Activated naive CD4-positive, alpha-beta T cell treated with anti-CD3 and anti-CD28 coated beads, Interleukin-2, amount 50 U/mL, for 24 hours (primary cell): ENCODE data around the gene DCAF8.
A peak's percentile ranks its signal among the peaks of the same experiment; 100 is the strongest.

Experiments
- H3K27ac Mint-ChIP-seq: one replicate; pipeline ENCODE4 v1.8.0; 2021; ENCODE audit warnings: mild to moderate bottlenecking, mixed read lengths
- H3K27me3 Mint-ChIP-seq: one replicate; pipeline ENCODE4 v1.8.0; 2021; ENCODE audit warnings: mixed read lengths
- H3K36me3 Mint-ChIP-seq: one replicate; pipeline ENCODE4 v1.8.0; 2021; ENCODE audit warnings: mixed read lengths
- H3K4me1 Mint-ChIP-seq: one replicate; pipeline ENCODE4 v1.8.0; 2021; ENCODE audit warnings: mixed read lengths
- H3K4me3 Mint-ChIP-seq: one replicate; pipeline ENCODE4 v1.8.0; 2021; ENCODE audit warnings: mild to moderate bottlenecking, mixed read lengths
- H3K9me3 Mint-ChIP-seq: one replicate; pipeline ENCODE4 v1.8.0; 2021; ENCODE audit warnings: mixed read lengths

DCAF8 gene

GRCh38 chr1:160205242-160206035 lies 56.9 kb downstream of the DCAF8 start, which contains the start of gene PEA15:
PEA15 (plus strand) TSS chr1:160205384; CDS start chr1:160211545, 6,161 bp downstream.
- Mint-ChIP-seq H3K4me3 (peak within 1 kb of the TSS; percentile 88), H3K27ac (peak within 1 kb of the TSS; percentile 80), H3K36me3 (peaks cover 5% of the 10 kb centered on the region), H3K27me3 (no peaks in the 10 kb centered on the region), H3K4me1 (peaks cover 54% of the 10 kb centered on the region), H3K9me3 (no peaks in the 10 kb centered on the region)

DNA sequence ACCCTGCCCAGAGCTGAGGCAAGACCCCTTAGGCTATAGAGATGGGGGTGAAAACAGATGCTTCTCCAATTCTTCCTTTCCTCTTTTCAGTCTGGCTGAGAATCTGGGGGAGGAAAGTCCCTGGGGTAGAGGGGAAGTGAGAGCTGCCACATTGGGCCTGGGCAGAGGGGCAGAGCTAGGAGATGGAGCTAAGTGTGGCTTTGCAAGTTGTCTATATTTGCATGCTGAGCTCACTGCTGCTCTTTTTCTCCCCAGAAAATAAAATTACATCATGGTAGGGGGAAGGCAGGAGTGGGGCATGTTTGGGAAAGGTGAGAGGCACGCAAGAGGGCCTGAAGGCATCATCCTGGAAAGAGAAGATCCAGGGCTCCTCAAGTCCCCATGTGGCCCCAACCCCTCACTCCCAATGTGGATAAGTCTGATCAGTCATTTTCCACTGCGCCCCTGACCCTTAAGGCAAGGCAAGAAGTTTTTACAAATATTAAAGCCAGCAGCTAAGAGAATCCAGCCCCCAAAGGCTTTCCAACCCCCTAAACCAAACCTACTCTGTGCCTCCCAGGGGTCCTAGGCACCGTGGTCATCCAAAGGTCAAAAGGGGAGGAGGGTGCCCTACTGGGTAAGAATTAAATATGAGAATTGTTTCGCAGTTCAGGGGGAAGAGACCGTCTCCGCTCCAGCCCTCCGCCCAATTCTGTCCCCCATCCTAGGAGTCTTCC lies 57.7 kb downstream of the DCAF8 start:
- Mint-ChIP-seq H3K36me3 (peaks cover 5% of the 10 kb centered on the region), H3K9me3 (no peaks in the 10 kb centered on the region), H3K27ac (peak overlapping the region; percentile 56), H3K4me1 (peaks cover 46% of the 10 kb centered on the region), H3K27me3 (no peaks in the 10 kb centered on the region), H3K4me3 (peak overlapping the region; percentile 88)

DNA sequence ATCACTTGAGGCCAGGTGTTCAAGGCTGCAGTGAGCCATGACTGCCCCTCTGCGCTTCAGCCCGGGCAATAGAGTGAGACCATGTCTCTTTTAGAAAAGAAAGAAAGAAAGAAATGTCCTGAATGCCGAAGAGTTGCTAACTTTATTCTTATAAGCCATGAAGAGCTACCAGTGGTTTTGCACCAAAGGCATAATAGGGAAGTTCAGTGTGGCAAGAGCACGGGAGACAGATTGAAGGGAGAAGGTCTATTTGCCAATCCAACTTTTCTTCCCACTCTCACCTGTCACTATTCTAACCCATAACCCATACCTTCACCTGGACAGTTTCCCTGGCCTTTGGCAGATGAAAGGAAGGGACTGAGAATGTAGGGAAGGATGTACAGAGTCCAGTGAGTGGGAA lies 61.6 kb downstream of the DCAF8 start:
- Mint-ChIP-seq H3K27ac (no peak overlapping the region), H3K4me3 (no peak overlapping the region)

DNA sequence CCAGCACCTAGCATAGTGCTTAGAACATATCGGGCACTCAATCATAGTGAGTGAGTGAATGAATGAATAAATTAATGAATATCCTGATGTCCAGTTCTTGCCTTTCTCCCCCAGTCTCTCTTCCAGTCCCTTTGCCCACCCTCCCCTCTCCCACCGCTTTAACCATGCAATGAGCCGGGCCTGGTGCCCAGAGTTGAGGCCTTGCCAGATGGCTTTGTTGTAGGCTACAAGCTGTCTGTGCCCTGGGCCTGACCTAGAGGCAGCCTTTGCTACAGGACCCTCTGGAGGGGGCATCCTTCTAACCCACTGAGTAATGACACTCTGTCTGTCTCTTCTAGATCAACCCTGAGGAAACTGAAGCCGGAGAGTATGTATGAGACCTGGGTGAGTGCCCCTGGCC lies 65.1 kb downstream of the DCAF8 start:
- Mint-ChIP-seq H3K4me3 (no peak overlapping the region), H3K27me3 (no peaks in the 10 kb centered on the region), H3K9me3 (no peaks in the 10 kb centered on the region), H3K27ac (no peak overlapping the region), H3K36me3 (no peaks in the 10 kb centered on the region), H3K4me1 (no peaks in the 10 kb centered on the region)

More for the DNA sequence above, 61.6 kb downstream of the DCAF8 start:
- H3K4me1 Mint-ChIP-seq: peaks cover 11% of the 10 kb centered on the region
- H3K9me3 Mint-ChIP-seq: no peaks in the 10 kb centered on the region
- H3K36me3 Mint-ChIP-seq: no peaks in the 10 kb centered on the region
- no peaks in the 10 kb centered on the region for H3K27me3 Mint-ChIP-seq

DNA sequence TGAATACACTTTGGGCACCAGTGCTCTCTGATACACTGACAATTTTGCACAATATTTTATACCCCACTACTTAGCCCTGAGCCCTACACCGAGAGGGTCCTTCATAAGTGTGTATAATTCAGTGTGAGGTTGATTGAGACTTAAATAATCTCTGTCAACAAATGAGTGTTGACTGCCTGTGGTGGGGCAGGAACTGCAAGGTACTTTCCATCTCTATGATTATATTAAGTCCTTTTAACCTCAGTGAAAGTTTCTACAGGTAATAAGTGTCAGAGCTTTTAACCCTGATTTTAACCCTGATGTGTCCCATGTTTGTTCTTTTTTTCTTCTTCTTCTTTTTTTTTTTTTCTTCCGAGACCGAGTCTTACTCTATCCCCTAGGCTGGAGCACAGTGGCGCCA lies 66.2 kb downstream of the DCAF8 start:
- no peaks in the 10 kb centered on the region for H3K9me3 Mint-ChIP-seq
- no peak overlapping the region for H3K27ac Mint-ChIP-seq
- no peak overlapping the region for H3K4me3 Mint-ChIP-seq
- no peaks in the 10 kb centered on the region for H3K36me3 Mint-ChIP-seq
- H3K4me1 Mint-ChIP-seq: no peaks in the 10 kb centered on the region
- H3K27me3 Mint-ChIP-seq: no peaks in the 10 kb centered on the region

- Mint-ChIP-seq H3K36me3 (no peaks in the 10 kb centered on the region), H3K27ac (no peak overlapping the region), H3K4me3 (no peak overlapping the region), H3K4me1 (no peaks in the 10 kb centered on the region), H3K9me3 (no peaks in the 10 kb centered on the region), H3K27me3 (no peaks in the 10 kb centered on the region)
Observed at GRCh38 chr1:160194737-160195059, 67.7 kb downstream of the DCAF8 start.

DNA sequence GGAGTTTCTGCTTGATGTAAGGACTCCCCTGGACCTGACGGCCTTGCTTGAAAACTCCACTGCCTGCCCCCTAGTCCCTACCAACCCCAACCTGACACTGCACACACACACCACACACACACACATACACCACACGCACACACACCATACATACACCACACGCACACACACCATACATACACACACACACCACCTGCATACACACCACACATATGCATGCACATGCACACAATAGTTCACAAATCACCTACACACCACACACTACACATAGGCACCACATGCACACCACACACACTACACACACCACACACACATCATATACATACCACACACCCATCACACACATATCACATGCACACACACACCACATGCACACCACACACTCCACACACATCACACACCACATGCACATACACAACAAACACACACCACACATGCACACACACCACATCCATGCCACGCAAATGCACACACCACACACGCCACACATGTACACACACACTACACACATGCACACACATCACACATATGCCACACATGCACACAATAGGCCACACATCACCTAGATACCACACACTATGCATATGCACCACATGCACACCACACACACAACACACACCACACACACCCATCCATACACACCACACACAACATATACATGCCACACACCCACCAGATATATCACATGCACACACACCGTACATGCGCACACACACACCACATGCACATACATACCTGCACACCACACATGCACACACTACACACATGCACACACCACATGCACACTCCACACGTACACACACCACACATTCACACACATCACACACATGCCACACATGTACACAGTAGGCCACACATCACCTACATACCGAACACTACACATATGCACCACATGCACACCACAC lies 68.3 kb downstream of the DCAF8 start:
- Mint-ChIP-seq H3K27ac (no peak overlapping the region), H3K4me1 (no peaks in the 10 kb centered on the region), H3K27me3 (no peaks in the 10 kb centered on the region)

DNA sequence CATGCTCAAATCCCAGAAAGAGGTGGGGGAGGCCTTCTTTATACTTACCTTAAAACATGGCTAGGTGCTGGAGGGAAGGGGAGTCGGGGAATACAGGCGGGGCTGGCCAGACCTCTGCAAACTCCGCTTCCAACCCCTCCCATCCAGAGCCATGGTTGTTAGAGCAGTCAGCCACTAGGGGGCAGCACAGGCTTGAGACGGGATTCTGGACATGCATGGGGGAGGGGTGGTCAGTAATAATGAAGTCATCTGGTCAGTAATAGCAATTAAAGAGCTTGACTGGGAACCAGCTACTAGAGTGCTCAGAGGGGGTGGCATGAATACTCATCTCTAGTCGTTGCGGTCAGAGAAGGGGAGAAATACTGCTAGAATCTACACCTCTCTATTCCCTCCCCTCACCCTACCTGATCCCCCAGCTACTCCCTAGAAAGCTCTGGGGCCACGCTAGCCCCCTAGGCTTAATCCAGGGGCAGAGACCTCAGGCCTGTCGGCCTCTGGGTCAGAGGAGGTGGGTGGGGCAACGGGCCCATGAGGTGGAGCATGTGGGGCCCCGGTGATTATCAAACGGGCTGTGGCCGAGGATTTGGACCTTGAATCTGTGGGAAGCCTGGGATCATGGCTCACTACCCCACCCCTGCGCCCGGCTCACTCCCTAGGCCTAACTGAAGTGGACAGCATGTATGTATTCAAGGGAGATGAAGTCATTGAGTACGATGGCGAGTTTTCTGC lies 69.1 kb downstream of the DCAF8 start:
- H3K36me3 Mint-ChIP-seq: no peaks in the 10 kb centered on the region
- H3K4me1 Mint-ChIP-seq: no peaks in the 10 kb centered on the region
- H3K4me3 Mint-ChIP-seq: no peak overlapping the region
- no peaks in the 10 kb centered on the region for H3K27me3 Mint-ChIP-seq
- H3K27ac Mint-ChIP-seq: no peak overlapping the region
- no peaks in the 10 kb centered on the region for H3K9me3 Mint-ChIP-seq

More for the DNA sequence above, 68.3 kb downstream of the DCAF8 start:
- Mint-ChIP-seq H3K36me3 (no peaks in the 10 kb centered on the region), H3K4me3 (no peak overlapping the region), H3K9me3 (no peaks in the 10 kb centered on the region)

- H3K9me3 Mint-ChIP-seq: no peaks in the 10 kb centered on the region
- no peak overlapping the region for H3K4me3 Mint-ChIP-seq
- no peaks in the 10 kb centered on the region for H3K36me3 Mint-ChIP-seq
- H3K4me1 Mint-ChIP-seq: no peaks in the 10 kb centered on the region
- H3K27me3 Mint-ChIP-seq: no peaks in the 10 kb centered on the region
- no peak overlapping the region for H3K27ac Mint-ChIP-seq
Observed at GRCh38 chr1:160192234-160192633, 70.1 kb downstream of the DCAF8 start.

DNA sequence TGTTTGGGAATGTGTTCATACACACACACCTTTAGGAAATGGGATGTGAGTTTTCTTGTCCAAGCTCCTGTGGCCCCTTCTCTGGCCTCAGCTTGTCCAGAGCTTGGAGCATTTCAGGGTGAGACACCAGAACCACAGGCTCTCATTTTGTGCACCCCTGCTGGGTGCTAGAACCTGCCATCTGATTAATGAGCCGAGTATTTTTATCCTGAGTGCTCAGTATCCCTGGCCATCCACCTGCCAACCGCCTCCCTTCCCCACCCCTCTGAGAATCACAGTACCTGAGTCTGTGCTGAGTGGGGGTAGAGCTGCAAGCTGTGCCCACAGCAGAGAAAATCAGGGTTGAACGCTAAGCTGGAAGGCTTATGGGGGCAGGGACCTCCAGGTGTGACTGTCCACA lies 70.6 kb downstream of the DCAF8 start:
- H3K36me3 Mint-ChIP-seq: no peaks in the 10 kb centered on the region
- no peaks in the 10 kb centered on the region for H3K9me3 Mint-ChIP-seq
- no peaks in the 10 kb centered on the region for H3K4me1 Mint-ChIP-seq
- H3K4me3 Mint-ChIP-seq: no peak overlapping the region
- no peaks in the 10 kb centered on the region for H3K27me3 Mint-ChIP-seq
- H3K27ac Mint-ChIP-seq: no peak overlapping the region

GRCh38 chr1:160189649-160190625 lies 72.4 kb downstream of the DCAF8 start, which contains the start of gene CASQ1:
CASQ1 (plus strand) TSS chr1:160190575; CDS start chr1:160190752, 177 bp downstream.
- no peaks in the 10 kb centered on the region for H3K36me3 Mint-ChIP-seq

GRCh38 chr1:160188341-160188740 lies 74.0 kb downstream of the DCAF8 start:
- H3K27ac Mint-ChIP-seq: no peak overlapping the region
- no peak overlapping the region for H3K4me3 Mint-ChIP-seq
- H3K9me3 Mint-ChIP-seq: no peaks in the 10 kb centered on the region
- H3K36me3 Mint-ChIP-seq: no peaks in the 10 kb centered on the region
- H3K27me3 Mint-ChIP-seq: peaks cover 3% of the 10 kb centered on the region
- no peaks in the 10 kb centered on the region for H3K4me1 Mint-ChIP-seq

More at GRCh38 chr1:160189649-160190625, 72.4 kb downstream of the DCAF8 start, which contains the start of gene CASQ1:
- H3K4me3 Mint-ChIP-seq: no peak within 1 kb of the TSS
- no peaks in the 10 kb centered on the region for H3K9me3 Mint-ChIP-seq
- no peaks in the 10 kb centered on the region for H3K4me1 Mint-ChIP-seq
- H3K27ac Mint-ChIP-seq: no peak within 1 kb of the TSS
- peaks cover 2% of the 10 kb centered on the region for H3K27me3 Mint-ChIP-seq

DNA sequence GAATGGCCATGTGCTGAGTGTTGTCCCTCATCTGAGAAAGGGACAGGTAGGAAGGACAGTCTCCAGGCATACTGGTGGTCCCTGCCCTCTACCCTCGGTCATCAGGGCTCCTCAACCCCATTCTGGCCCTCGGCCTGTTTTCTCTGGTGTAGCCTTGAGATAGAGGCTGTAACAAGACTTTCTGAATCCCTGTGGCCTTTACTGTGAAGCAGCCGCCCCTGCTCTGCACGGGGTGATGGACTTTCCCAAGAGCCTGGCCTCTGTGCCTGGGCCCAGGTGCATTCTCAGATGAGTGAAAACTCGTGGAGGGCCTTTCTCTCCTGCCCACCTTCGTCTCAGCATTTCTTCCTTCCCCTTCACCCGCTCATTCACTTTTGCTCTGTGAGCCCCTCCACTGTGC lies 74.9 kb downstream of the DCAF8 start:
- Mint-ChIP-seq H3K4me3 (no peak overlapping the region), H3K4me1 (no peaks in the 10 kb centered on the region), H3K9me3 (no peaks in the 10 kb centered on the region), H3K36me3 (no peaks in the 10 kb centered on the region), H3K27ac (no peak overlapping the region), H3K27me3 (peaks cover 3% of the 10 kb centered on the region)

DNA sequence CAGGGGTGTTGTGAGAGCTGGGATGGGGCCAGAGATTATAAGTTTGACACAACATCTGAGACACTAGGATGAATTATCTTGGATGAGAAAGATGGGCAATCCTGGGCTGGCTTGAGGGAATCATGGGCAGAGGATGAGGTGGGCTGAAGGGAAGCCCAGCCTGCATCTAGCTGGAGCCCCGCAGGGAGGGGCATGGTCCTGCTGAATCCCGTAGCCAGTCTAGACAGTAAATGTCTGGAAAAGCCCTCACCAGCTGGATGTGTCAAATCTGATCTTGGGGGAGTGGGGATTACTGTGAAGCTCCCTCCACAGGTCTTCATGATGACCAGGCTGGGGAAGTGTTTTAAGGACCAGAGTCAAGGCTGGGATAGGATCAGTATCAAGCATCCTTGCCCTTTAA lies 75.6 kb downstream of the DCAF8 start:
- H3K27ac Mint-ChIP-seq: no peak overlapping the region
- H3K4me1 Mint-ChIP-seq: no peaks in the 10 kb centered on the region
- H3K9me3 Mint-ChIP-seq: no peaks in the 10 kb centered on the region
- no peaks in the 10 kb centered on the region for H3K36me3 Mint-ChIP-seq
- no peak overlapping the region for H3K4me3 Mint-ChIP-seq
- H3K27me3 Mint-ChIP-seq: peaks cover 3% of the 10 kb centered on the region
